Keratinocyte (primary cell): ENCODE data around the gene HEPACAM2. TPM values are rescaled to one million over a fixed set of nuclear protein-coding genes. Genes with fewer than 3 reads are reported as not detected.

Source experiments
- DNase-seq: peaks from one replicate; pipeline ENCODE4 v3.0.0-alpha.2; 2011; ENCODE audit warnings: low read depth, missing footprints, low spot score
- FAIRE-seq: peaks from 2 replicates; lab custom pipeline; 2011; peaks lifted over from hg19 to GRCh38; lab: Jason Lieb, UNC
- H2AFZ ChIP-seq: 2 replicates; pipeline ENCODE4 v1.6.0; 2012; ENCODE audit warnings: low read length, control low read depth, inconsistent platforms; ENCODE audit not compliant: control insufficient read depth
- H3K27ac ChIP-seq: 2 replicates; pipeline ENCODE4 v1.5.1; 2011; ENCODE audit warnings: low read length; ENCODE audit not compliant: control insufficient read depth, insufficient read depth
- H3K27me3 ChIP-seq: 3 replicates; pipeline ENCODE4 v1.6.0; 2011; ENCODE audit warnings: low read length; ENCODE audit not compliant: control insufficient read depth, insufficient read depth; ENCODE audit errors: extremely low read depth
- H3K36me3 ChIP-seq, 2 experiments: 2 replicates in 1 of 2; 3 replicates in 1 of 2; pipeline ENCODE4 v1.5.1; 2011; ENCODE audit warnings: low read length in 2 of 2, mild to moderate bottlenecking in 1 of 2; ENCODE audit not compliant: control insufficient read depth in 2 of 2, insufficient read depth in 2 of 2; ENCODE audit errors: extremely low read depth in 1 of 2
- H3K4me1 ChIP-seq: 3 replicates; pipeline ENCODE4 v1.5.1; 2011; ENCODE audit warnings: low read length; ENCODE audit not compliant: control insufficient read depth, insufficient read depth; ENCODE audit errors: extremely low read depth
- H3K4me2 ChIP-seq: 3 replicates; pipeline ENCODE4 v1.6.0; 2011; ENCODE audit warnings: low read depth, low read length; ENCODE audit not compliant: control insufficient read depth, insufficient read depth; ENCODE audit errors: extremely low read depth
- H3K4me3 ChIP-seq, 3 experiments: fragments of 200-600 bp in 1 of 3; sonication (generic) in 1 of 3; 2 replicates in 2 of 3; 3 replicates in 1 of 3; pipeline ENCODE4 v1.5.1; 2011 to 2016; ENCODE audit warnings: low read length in 3 of 3, mild to moderate bottlenecking in 3 of 3, control low read depth in 2 of 3, inconsistent platforms in 1 of 3, low read depth in 1 of 3, mixed read lengths in 1 of 3, mixed run types in 1 of 3, moderate library complexity in 1 of 3; ENCODE audit not compliant: control insufficient read depth in 2 of 3, insufficient read depth in 2 of 3; ENCODE audit errors: extremely low read depth in 1 of 3
- H3K79me2 ChIP-seq: 2 replicates; pipeline ENCODE4 v1.6.0; 2012; ENCODE audit warnings: low read length; ENCODE audit not compliant: control insufficient read depth, insufficient read depth
- H3K9ac ChIP-seq: 3 replicates; pipeline ENCODE4 v1.6.0; 2011; ENCODE audit warnings: low read length; ENCODE audit not compliant: control insufficient read depth, insufficient read depth; ENCODE audit errors: extremely low read depth
- H3K9me1 ChIP-seq: 3 replicates; pipeline ENCODE4 v1.6.0; 2011; ENCODE audit warnings: low read length; ENCODE audit not compliant: control insufficient read depth, insufficient read depth; ENCODE audit errors: extremely low read depth
- H3K9me3 ChIP-seq: 2 replicates; pipeline ENCODE4 v1.5.1; 2012; ENCODE audit warnings: low read depth, low read length; ENCODE audit not compliant: control insufficient read depth
- H4K20me1 ChIP-seq: 3 replicates; pipeline ENCODE4 v1.6.0; 2011; ENCODE audit warnings: low read length; ENCODE audit not compliant: control insufficient read depth, insufficient read depth; ENCODE audit errors: extremely low read depth
- EZH2 ChIP-seq: IDR thresholded peaks from one replicate; pipeline ENCODE4 v1.6.1; 2012; ENCODE audit warnings: inconsistent platforms, mild to moderate bottlenecking, low read length, moderate library complexity
- dilution Hi-C: fragments of 300-500 bp; cut with MboI; formaldehyde crosslinking; loops from one replicate; pipeline ENCODE4 v1.7.0; 2020; ENCODE audit warnings: low sequenced_read_pairs; ENCODE audit not compliant: extremely low pct_ligation_motif_present
- polyA plus RNA-seq, 5 experiments: library from polyadenylated mRNA; depleted of rRNA in 3 of 5; stranded (reverse) in 3 of 5; stranded (forward) in 1 of 5; unstranded in 1 of 5; fragments of >200 nt; gene quantifications; 1 replicate in 1 of 5; 2 replicates in 3 of 5; 3 replicates in 1 of 5; pipeline versions ENCODE4 v1.2.1 to v1.2.3, GENCODE V29; 2011 to 2012; ENCODE audit warnings: missing spikeins in 2 of 5, low read depth in 1 of 5, low replicate concordance in 1 of 5
- TF ChIP-seq, protein P1 (sequence below), 3 experiments: IDR thresholded peaks in 1 of 3; conservative IDR thresholded peaks in 1 of 3; optimal IDR thresholded peaks in 1 of 3; 2 replicates in 2 of 3; 3 replicates in 1 of 3; pipeline versions ENCODE3 to v1.5.1; 2011; ENCODE audit warnings: low read length in 3 of 3, mild to moderate bottlenecking in 3 of 3, moderate library complexity in 2 of 3, control low read depth in 1 of 3, inconsistent platforms in 1 of 3; ENCODE audit not compliant: insufficient read depth in 2 of 3; ENCODE audit errors: extremely low read depth in 1 of 3

Gene HEPACAM2
- polyA plus RNA-seq, 1 donor (not counting 4 experiments of a cell fraction or from before 2014, with no cell fraction given) = not detected

DNA sequence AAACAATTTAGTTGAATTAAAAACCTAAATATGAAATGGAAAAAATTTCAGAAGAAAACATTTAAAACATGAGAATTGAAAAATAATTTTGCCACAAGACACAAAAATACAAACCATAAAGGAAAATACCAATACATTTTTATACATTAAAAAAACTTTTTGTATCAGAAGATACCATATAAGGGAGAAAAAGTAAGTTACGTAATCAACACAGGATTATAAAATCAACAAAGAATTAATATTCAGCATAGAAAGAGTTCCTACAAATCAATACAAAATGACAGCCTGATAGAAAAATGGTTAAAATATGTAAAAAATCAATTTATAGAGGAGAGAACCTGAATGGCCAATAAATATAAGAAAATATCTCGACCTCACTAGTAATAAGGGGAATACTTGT is 61.5 kb downstream of the HEPACAM2 start:
- no peaks in the 10 kb centered on the region for H3K27me3 ChIP-seq
- no peak overlapping the region for H3K27ac ChIP-seq
- no peak overlapping the region for H3K9ac ChIP-seq
- H3K4me3 ChIP-seq = no peak overlapping the region
- H4K20me1 ChIP-seq = no peaks in the 10 kb centered on the region
- H3K4me2 ChIP-seq = no peak overlapping the region
- H3K36me3 ChIP-seq = no peaks in the 10 kb centered on the region
- FAIRE-seq = no peak
- dilution Hi-C loops = no loop called here
- no peak for DNase-seq
- H3K9me3 ChIP-seq = peaks cover 5% of the 10 kb centered on the region
- no peak for TF ChIP-seq EZH2
- TF ChIP-seq, protein P1, sequence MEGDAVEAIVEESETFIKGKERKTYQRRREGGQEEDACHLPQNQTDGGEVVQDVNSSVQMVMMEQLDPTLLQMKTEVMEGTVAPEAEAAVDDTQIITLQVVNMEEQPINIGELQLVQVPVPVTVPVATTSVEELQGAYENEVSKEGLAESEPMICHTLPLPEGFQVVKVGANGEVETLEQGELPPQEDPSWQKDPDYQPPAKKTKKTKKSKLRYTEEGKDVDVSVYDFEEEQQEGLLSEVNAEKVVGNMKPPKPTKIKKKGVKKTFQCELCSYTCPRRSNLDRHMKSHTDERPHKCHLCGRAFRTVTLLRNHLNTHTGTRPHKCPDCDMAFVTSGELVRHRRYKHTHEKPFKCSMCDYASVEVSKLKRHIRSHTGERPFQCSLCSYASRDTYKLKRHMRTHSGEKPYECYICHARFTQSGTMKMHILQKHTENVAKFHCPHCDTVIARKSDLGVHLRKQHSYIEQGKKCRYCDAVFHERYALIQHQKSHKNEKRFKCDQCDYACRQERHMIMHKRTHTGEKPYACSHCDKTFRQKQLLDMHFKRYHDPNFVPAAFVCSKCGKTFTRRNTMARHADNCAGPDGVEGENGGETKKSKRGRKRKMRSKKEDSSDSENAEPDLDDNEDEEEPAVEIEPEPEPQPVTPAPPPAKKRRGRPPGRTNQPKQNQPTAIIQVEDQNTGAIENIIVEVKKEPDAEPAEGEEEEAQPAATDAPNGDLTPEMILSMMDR (optimal IDR thresholded peaks at IDR 0.05 in 1 of 3, IDR thresholded peaks at IDR 0.05 in 1 of 3, conservative IDR thresholded peaks at IDR 0.05 in 1 of 3; ENCODE audit: extremely low read depth in 1 of 3, insufficient read depth in 2 of 3, low read length in 3 of 3) = no peak
- no peaks in the 10 kb centered on the region for H3K4me1 ChIP-seq
- no peak overlapping the region for H2AFZ ChIP-seq
- H3K9me1 ChIP-seq = no peaks in the 10 kb centered on the region
- no peaks in the 10 kb centered on the region for H3K79me2 ChIP-seq

DNA sequence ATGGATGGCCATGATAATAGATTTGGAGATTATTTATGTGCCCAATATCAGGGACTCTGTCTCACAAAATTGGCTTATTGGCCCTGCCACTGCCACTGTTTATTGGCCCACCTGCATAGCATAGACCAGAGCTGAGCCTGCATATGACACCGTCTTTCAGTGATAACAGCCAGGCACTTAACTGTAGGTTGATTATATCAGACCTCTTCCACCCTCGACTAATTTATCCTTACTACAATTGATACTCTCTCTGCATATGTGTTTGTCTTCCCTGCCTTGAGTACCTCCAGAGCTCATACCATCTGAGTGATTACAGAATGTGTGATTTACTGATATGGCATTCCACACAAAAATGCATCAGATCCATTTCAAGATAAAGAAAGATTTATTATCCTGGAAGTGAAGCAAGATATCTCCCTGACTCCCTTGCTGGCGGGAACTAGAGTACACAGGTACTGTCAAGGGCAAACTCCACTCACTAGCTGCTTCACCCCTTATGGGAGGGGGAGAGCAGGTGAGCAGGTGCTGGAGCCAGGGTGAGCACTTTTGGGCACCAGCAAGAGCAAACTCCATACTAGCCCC is 65.0 kb downstream of the HEPACAM2 start:
- no peak overlapping the region for H2AFZ ChIP-seq
- no peak for TF ChIP-seq EZH2
- TF ChIP-seq, protein P1 (optimal IDR thresholded peaks at IDR 0.05 in 1 of 3, IDR thresholded peaks at IDR 0.05 in 1 of 3, conservative IDR thresholded peaks at IDR 0.05 in 1 of 3; ENCODE audit: extremely low read depth in 1 of 3, insufficient read depth in 2 of 3, low read length in 3 of 3) = no peak
- H3K27ac ChIP-seq = no peak overlapping the region
- DNase-seq = no peak
- H3K4me1 ChIP-seq = no peaks in the 10 kb centered on the region
- H3K9ac ChIP-seq = no peak overlapping the region
- H3K4me2 ChIP-seq = no peak overlapping the region
- peaks cover 5% of the 10 kb centered on the region for H3K9me3 ChIP-seq
- no peaks in the 10 kb centered on the region for H3K79me2 ChIP-seq
- H3K4me3 ChIP-seq = no peak overlapping the region
- no peak for FAIRE-seq
- no peaks in the 10 kb centered on the region for H4K20me1 ChIP-seq
- no peaks in the 10 kb centered on the region for H3K9me1 ChIP-seq
- H3K36me3 ChIP-seq = no peaks in the 10 kb centered on the region
- no peaks in the 10 kb centered on the region for H3K27me3 ChIP-seq
- dilution Hi-C loops = no loop called here
